ENCODE data around the gene EARS2.

The EARS2 gene

DNA sequence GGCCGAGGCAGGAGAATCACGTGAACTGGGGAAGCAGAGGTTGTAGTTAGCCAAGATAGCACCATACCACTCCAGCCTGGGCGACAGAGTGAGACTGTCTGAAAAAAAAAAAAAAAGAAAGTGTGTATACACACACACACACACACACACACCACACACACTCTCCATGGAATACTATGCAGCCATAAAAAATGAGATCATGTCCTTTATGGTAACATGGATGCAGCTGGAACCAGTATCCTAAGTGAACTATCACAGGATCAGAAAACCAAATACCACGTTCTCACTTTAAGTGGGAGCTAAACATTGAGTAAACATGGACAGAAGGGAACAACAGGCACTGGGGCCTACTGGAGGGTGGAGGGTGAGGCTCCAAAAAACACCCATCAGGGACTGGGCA is 22.2 kb upstream of the EARS2 start:
- no peaks in the 10 kb centered on the region for H3K9me3 Mint-ChIP-seq
- no peak overlapping the region for H3K4me3 Mint-ChIP-seq

DNA sequence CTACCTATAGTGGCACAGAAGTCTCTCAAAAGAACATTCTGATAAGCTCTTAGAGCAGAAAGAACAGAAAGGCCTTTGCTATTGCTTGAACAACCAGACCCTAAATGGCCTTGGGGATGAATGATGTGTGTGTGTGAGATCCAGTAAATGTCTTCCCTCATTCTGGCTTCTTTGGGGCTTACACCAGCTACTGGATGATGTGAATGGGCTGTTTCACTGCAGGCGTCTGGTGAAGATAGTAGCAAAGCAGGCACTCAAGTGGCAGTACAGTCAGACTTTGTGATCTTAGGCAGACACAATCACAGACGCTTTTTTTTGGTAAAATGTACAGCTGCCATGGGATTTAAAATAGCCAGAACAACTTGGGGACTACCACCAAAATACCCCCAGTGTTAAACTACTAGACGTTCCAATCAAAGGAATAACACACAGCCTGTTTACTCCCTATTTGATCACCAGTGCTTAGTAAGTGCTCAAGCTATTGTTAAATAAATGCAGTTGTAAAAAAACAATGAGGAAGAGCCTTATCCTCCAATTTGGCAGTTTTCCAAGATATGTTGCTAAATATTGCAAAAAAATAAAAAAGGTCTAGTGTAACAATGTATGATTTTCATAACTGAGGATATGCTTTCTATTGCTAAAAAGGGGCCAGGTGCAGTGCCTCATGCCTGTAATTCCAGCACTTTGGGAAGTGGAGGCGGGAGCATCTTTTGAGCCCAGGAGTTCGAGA is 21.1 kb upstream of the EARS2 start:
- Mint-ChIP-seq H3K4me1 (no peaks in the 10 kb centered on the region), H3K9me3 (no peaks in the 10 kb centered on the region), H3K36me3 (ENCODE audit: insufficient read depth) (peaks cover 51% of the 10 kb centered on the region), H3K27me3 (no peaks in the 10 kb centered on the region), H3K4me3 (no peak overlapping the region), H3K27ac (ENCODE audit: low read depth) (no peak overlapping the region)
- DNase-seq (ENCODE audit: low spot score in 2 of 2): no peak
- ATAC-seq (replicated peaks; ENCODE audit: extremely low read depth, poor library complexity, severe bottlenecking): no peak

More for the DNA sequence above, 22.2 kb upstream of the EARS2 start:
- Mint-ChIP-seq H3K36me3 (ENCODE audit: insufficient read depth) (peaks cover 46% of the 10 kb centered on the region), H3K27ac (ENCODE audit: low read depth) (no peak overlapping the region), H3K4me1 (no peaks in the 10 kb centered on the region), H3K27me3 (no peaks in the 10 kb centered on the region)
- no peak for DNase-seq (ENCODE audit: low spot score in 2 of 2)
- no peak for ATAC-seq (replicated peaks; ENCODE audit: extremely low read depth, poor library complexity, severe bottlenecking)

- H3K36me3 Mint-ChIP-seq (ENCODE audit: insufficient read depth): peaks cover 49% of the 10 kb centered on the region
- H3K27me3 Mint-ChIP-seq: no peaks in the 10 kb centered on the region
Observed at GRCh38 chr16:23577493-23577892, 20.3 kb upstream of the EARS2 start.

GRCh38 chr16:23575834-23576233 is 18.7 kb upstream of the EARS2 start:
- ATAC-seq (replicated peaks; ENCODE audit: extremely low read depth, poor library complexity, severe bottlenecking) (no peak), DNase-seq (ENCODE audit: low spot score in 2 of 2) (no peak)
- Mint-ChIP-seq H3K27ac (ENCODE audit: low read depth) (no peak overlapping the region), H3K4me3 (no peak overlapping the region), H3K27me3 (no peaks in the 10 kb centered on the region), H3K9me3 (no peaks in the 10 kb centered on the region), H3K4me1 (no peaks in the 10 kb centered on the region), H3K36me3 (ENCODE audit: insufficient read depth) (peaks cover 44% of the 10 kb centered on the region)

More at GRCh38 chr16:23577493-23577892, 20.3 kb upstream of the EARS2 start:
- ATAC-seq (replicated peaks; ENCODE audit: extremely low read depth, poor library complexity, severe bottlenecking) (no peak), DNase-seq (ENCODE audit: low spot score in 2 of 2) (no peak)
- Mint-ChIP-seq H3K9me3 (no peaks in the 10 kb centered on the region), H3K4me3 (no peak overlapping the region), H3K27ac (ENCODE audit: low read depth) (no peak overlapping the region), H3K4me1 (no peaks in the 10 kb centered on the region)

DNA sequence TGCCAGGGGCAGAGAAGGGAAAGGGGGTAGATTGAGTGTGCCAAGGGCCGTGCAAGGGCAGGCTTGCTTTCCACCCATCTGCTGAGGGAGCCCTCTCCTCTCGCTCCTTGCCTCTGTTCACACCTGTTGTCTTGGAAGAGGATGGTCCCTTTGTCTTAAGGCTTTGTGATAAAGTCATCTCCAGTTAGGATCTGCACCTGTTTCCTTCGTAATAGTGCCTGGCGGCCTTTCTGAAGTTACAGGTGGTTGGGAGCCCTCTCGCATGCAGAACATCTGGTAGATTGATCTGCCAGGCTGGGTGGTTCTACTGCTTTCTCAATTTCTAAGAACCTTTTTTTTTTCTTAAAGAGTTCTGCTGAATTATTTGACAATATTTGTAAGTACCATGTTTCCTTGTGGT is 16.7 kb upstream of the EARS2 start:
- no peaks in the 10 kb centered on the region for H3K4me1 Mint-ChIP-seq
- no peak overlapping the region for H3K4me3 Mint-ChIP-seq
- H3K9me3 Mint-ChIP-seq: no peaks in the 10 kb centered on the region
- no peaks in the 10 kb centered on the region for H3K27me3 Mint-ChIP-seq
- H3K27ac Mint-ChIP-seq (ENCODE audit: low read depth): no peak overlapping the region
- peaks cover 42% of the 10 kb centered on the region for H3K36me3 Mint-ChIP-seq (ENCODE audit: insufficient read depth)
- no peak for ATAC-seq (replicated peaks; ENCODE audit: extremely low read depth, poor library complexity, severe bottlenecking)
- DNase-seq (ENCODE audit: low spot score in 2 of 2): no peak

GRCh38 chr16:23572394-23572793 is 15.2 kb upstream of the EARS2 start:
- H3K9me3 Mint-ChIP-seq: no peaks in the 10 kb centered on the region
- no peak overlapping the region for H3K27ac Mint-ChIP-seq (ENCODE audit: low read depth)
- H3K27me3 Mint-ChIP-seq: no peaks in the 10 kb centered on the region
- DNase-seq (ENCODE audit: low spot score in 2 of 2): no peak
- no peak for ATAC-seq (replicated peaks; ENCODE audit: extremely low read depth, poor library complexity, severe bottlenecking)
- no peak overlapping the region for H3K4me3 Mint-ChIP-seq
- H3K36me3 Mint-ChIP-seq (ENCODE audit: insufficient read depth): peaks cover 44% of the 10 kb centered on the region
- H3K4me1 Mint-ChIP-seq: no peaks in the 10 kb centered on the region

GRCh38 chr16:23571895-23572294 is 14.7 kb upstream of the EARS2 start:
- Mint-ChIP-seq H3K27me3 (no peaks in the 10 kb centered on the region), H3K36me3 (ENCODE audit: insufficient read depth) (peaks cover 46% of the 10 kb centered on the region), H3K4me3 (no peak overlapping the region), H3K4me1 (no peaks in the 10 kb centered on the region), H3K9me3 (no peaks in the 10 kb centered on the region), H3K27ac (ENCODE audit: low read depth) (no peak overlapping the region)
- DNase-seq (ENCODE audit: low spot score in 2 of 2): no peak
- ATAC-seq (replicated peaks; ENCODE audit: extremely low read depth, poor library complexity, severe bottlenecking): no peak

- H3K4me1 Mint-ChIP-seq: no peaks in the 10 kb centered on the region
- no peak overlapping the region for H3K4me3 Mint-ChIP-seq
- H3K27me3 Mint-ChIP-seq: no peaks in the 10 kb centered on the region
- H3K9me3 Mint-ChIP-seq: no peaks in the 10 kb centered on the region
- H3K36me3 Mint-ChIP-seq (ENCODE audit: insufficient read depth): peaks cover 49% of the 10 kb centered on the region
- no peak for DNase-seq (ENCODE audit: low spot score in 2 of 2)
- no peak for ATAC-seq (replicated peaks; ENCODE audit: extremely low read depth, poor library complexity, severe bottlenecking)
- no peak overlapping the region for H3K27ac Mint-ChIP-seq (ENCODE audit: low read depth)
Observed at GRCh38 chr16:23570992-23571632, 14.0 kb upstream of the EARS2 start.

DNA sequence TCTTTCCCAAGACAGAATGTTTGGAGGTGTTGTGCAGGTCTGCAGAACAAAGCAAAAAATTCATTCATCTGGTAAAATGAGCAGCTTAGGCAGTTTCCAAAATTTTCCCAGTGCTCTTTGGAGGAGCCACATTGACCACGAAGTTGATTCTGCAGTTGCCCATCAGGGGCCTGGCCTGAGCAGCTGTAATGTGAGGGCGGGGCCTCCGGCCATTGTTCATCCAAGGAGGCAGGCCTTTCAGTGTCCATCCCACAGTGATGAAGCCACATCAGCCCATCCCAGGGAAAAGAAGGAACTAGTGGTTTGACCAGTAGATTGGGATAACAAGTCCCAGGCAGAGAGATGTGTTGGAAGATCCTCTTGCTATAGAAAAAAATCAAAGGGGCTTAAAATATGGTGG is 10.5 kb upstream of the EARS2 start:
- Mint-ChIP-seq H3K4me3 (no peak overlapping the region), H3K9me3 (no peaks in the 10 kb centered on the region), H3K4me1 (no peaks in the 10 kb centered on the region), H3K36me3 (ENCODE audit: insufficient read depth) (peaks cover 63% of the 10 kb centered on the region), H3K27ac (ENCODE audit: low read depth) (no peak overlapping the region), H3K27me3 (no peaks in the 10 kb centered on the region)
- ATAC-seq (replicated peaks; ENCODE audit: extremely low read depth, poor library complexity, severe bottlenecking): no peak
- no peak for DNase-seq (ENCODE audit: low spot score in 2 of 2)

DNA sequence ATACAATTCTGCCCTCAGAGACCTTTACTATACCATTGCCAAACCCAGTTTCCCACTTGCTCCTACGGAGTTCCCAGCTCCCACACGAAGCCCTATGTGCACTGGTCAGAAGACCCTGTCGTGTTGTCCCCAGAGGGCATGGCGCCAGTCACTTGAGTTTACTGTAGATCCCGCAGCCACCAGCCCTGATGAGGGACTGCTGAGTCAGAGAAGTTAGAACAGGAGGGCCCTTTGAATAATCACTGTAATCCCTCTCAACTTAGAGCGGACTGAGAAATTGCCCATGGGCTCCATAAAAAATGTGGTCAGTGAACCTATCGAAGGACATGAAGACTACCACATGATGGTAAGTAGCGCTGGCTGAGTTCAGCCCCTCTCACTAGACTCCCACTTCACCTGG is 9.6 kb upstream of the EARS2 start:
- H3K4me1 Mint-ChIP-seq: no peaks in the 10 kb centered on the region
- ATAC-seq (replicated peaks; ENCODE audit: extremely low read depth, poor library complexity, severe bottlenecking) (no peak), DNase-seq (ENCODE audit: low spot score in 2 of 2) (no peak)
- no peaks in the 10 kb centered on the region for H3K9me3 Mint-ChIP-seq
- no peaks in the 10 kb centered on the region for H3K27me3 Mint-ChIP-seq
- no peak overlapping the region for H3K27ac Mint-ChIP-seq (ENCODE audit: low read depth)
- no peak overlapping the region for H3K4me3 Mint-ChIP-seq
- peaks cover 68% of the 10 kb centered on the region for H3K36me3 Mint-ChIP-seq (ENCODE audit: insufficient read depth)

GRCh38 chr16:23564575-23565363 is 7.6 kb upstream of the EARS2 start:
- no peak for ATAC-seq (replicated peaks; ENCODE audit: extremely low read depth, poor library complexity, severe bottlenecking)

GRCh38 chr16:23563186-23563585 is 6.0 kb upstream of the EARS2 start:
- no peaks in the 10 kb centered on the region for H3K9me3 Mint-ChIP-seq
- H3K4me1 Mint-ChIP-seq: peaks cover 10% of the 10 kb centered on the region
- no peak for DNase-seq (ENCODE audit: low spot score in 2 of 2)
- H3K27me3 Mint-ChIP-seq: no peaks in the 10 kb centered on the region
- no peak overlapping the region for H3K27ac Mint-ChIP-seq (ENCODE audit: low read depth)
- no peak for ATAC-seq (replicated peaks; ENCODE audit: extremely low read depth, poor library complexity, severe bottlenecking)
- no peak overlapping the region for H3K4me3 Mint-ChIP-seq
- H3K36me3 Mint-ChIP-seq (ENCODE audit: insufficient read depth): peaks cover 57% of the 10 kb centered on the region

More at GRCh38 chr16:23564575-23565363, 7.6 kb upstream of the EARS2 start:
- Mint-ChIP-seq H3K27ac (ENCODE audit: low read depth) (no peak overlapping the region), H3K4me3 (no peak overlapping the region), H3K36me3 (ENCODE audit: insufficient read depth) (peaks cover 60% of the 10 kb centered on the region), H3K27me3 (no peaks in the 10 kb centered on the region), H3K4me1 (peaks cover 4% of the 10 kb centered on the region), H3K9me3 (no peaks in the 10 kb centered on the region)
- no peak for DNase-seq (ENCODE audit: low spot score in 2 of 2)

DNA sequence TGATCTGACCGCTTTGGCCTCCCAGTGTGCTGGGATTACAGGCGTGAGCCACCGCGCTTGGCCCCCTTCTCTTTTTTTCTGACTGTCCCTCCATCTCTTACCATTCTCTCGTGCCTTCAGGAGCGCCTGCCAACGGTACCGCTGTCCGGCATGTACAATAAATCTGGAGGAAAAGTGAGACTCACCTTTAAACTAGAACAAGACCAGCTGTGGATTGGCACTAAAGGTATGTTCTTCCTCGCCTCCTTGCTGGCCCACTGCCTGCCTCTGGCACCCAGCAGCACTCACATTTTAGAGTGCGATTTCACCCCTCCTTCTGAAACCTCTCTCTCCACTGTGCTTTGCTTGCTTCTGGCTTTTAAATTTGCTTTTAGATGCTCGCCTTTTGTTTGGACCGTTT is 5.4 kb upstream of the EARS2 start:
- Mint-ChIP-seq H3K4me1 (peaks cover 10% of the 10 kb centered on the region), H3K27ac (ENCODE audit: low read depth) (no peak overlapping the region), H3K9me3 (no peaks in the 10 kb centered on the region), H3K4me3 (no peak overlapping the region), H3K27me3 (no peaks in the 10 kb centered on the region), H3K36me3 (ENCODE audit: insufficient read depth) (peaks cover 53% of the 10 kb centered on the region)
- DNase-seq (ENCODE audit: low spot score in 2 of 2) (no peak), ATAC-seq (replicated peaks; ENCODE audit: extremely low read depth, poor library complexity, severe bottlenecking) (no peak)
